Right lobe of liver (tissue), 4 donors: ENCODE measurements around the gene EFR3B.

ENCODE experiments used
- CTCF ChIP-seq, 4 donors: fragments of 200-600 bp in 3 of 4; fragments of 450-650 bp in 1 of 4; IDR thresholded peaks; one replicate each; pipeline versions ENCODE4 v1.5.1 to v1.8.0; 2016 to 2022; ENCODE audit warnings: antibody characterized with exemption in 4 of 4, mild to moderate bottlenecking in 2 of 4
- POLR2A ChIP-seq: fragments of 450-650 bp; IDR thresholded peaks from one replicate; pipeline ENCODE4 v1.6.1; 2017; ENCODE audit warnings: antibody characterized with exemption, mild to moderate bottlenecking
- donor health status: DM: no; HTN: no; CAD: no.
- donor health status: DM: no; HTN: no; CAD: no.
- donor health status: DM: no; HTN: yes; CAD: no.

- TF ChIP-seq POLR2A (no peak), CTCF (IDR thresholded peaks at IDR 0.05) (no peak)
These were observed 26.3 kb downstream of the EFR3B start for GRCh38 chr2:25068217-25068616.
